ENCODE results near the gene TRPM5. TPM values are rescaled to one million over a fixed set of nuclear protein-coding genes. Genes with fewer than 3 reads are reported as not detected.

The TRPM5 gene
- total RNA-seq, 4 donors from 2014 or later: not detected

GRCh38 chr11:2396471-2396870, 47.8 kb downstream of the TRPM5 start:
- WGBS, 2 donors: 86 to 95% methylated on average over 26 of the region's 26 CpGs
- no peak overlapping the region for H3K27ac ChIP-seq
- TF ChIP-seq EP300 (IDR thresholded peaks at IDR 0.05) (no peak), POLR2A (IDR thresholded peaks at IDR 0.05) (no peak), CTCF (IDR thresholded peaks at IDR 0.05) (no peak)
- no peaks in the 10 kb centered on the region for H3K27me3 ChIP-seq
- peaks cover 0 to 76% (median 19%) of the 10 kb centered on the region in 3 donors for H3K36me3 ChIP-seq
- H3K4me1 ChIP-seq: peaks cover 0 to 57% (median 24%) of the 10 kb centered on the region in 4 donors
- no peaks in the 10 kb centered on the region for H3K9me3 ChIP-seq
- no peak overlapping the region for H3K4me3 ChIP-seq
- no peak for DNase-seq (ENCODE audit: low spot score in 2 of 2)

DNA sequence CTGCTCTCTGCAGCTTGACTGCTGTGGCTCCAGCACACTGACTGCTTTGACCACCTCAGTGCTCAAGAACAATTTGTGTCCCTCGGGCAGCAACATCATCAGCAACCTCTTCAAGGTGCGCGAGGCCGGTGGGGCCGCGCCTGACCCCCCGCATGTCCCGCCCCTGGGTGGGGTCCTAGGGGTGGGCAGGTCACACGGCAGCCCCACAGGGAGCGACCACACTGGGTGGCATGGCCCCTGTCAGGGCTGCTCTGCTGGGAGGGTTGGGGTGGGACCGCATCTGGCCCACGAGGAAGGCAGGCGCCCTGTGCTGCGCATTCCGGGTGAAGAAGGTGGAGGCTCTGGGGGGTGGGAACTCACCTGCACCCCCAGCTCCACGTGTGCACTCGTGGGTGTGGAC, 48.5 kb downstream of the TRPM5 start:
- H3K36me3 ChIP-seq: peaks cover 0 to 82% (median 19%) of the 10 kb centered on the region in 3 donors
- no peak for TF ChIP-seq CTCF (IDR thresholded peaks at IDR 0.05)
- TF ChIP-seq POLR2A (IDR thresholded peaks at IDR 0.05): no peak
- no peak for TF ChIP-seq EP300 (IDR thresholded peaks at IDR 0.05)
- H3K4me3 ChIP-seq: no peak overlapping the region
- no peak for DNase-seq (ENCODE audit: low spot score in 2 of 2)
- peaks cover 0 to 58% (median 27%) of the 10 kb centered on the region in 4 donors for H3K4me1 ChIP-seq
- WGBS, 2 donors: 83 to 84% methylated on average over 15 to 17 of the region's 17 CpGs
- no peak overlapping the region for H3K27ac ChIP-seq
- H3K27me3 ChIP-seq: no peaks in the 10 kb centered on the region
- H3K9me3 ChIP-seq: no peaks in the 10 kb centered on the region

DNA sequence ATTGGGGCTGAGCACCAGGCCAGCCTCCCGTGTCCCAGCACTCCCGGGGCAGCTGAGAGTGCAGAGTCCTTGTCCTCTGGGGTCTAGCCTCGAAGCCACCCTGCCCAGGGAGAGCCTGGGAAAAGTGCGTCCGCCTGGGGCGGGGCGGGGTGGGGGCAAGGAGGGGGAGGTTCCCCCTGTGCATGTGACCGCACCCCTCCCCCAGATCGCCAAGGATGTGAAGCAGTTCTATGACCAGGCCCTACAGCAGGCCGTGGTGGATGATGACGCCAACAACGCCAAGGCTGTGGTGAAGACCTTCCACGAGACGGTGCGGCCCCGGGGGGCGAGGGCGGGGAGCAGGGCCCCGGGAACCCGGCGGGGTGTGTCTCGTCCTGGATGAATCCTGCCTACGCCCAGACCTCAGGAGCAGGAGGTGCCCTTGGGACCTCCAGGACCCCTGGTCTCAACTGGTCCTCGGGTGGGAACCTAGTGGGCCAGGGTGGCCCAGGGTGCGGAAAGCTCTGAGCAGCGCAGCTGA, 49.0 kb downstream of the TRPM5 start:
- no peak for DNase-seq (ENCODE audit: low spot score in 2 of 2)
- H3K27me3 ChIP-seq: no peaks in the 10 kb centered on the region
- no peak overlapping the region for H3K27ac ChIP-seq
- peaks cover 0 to 64% (median 32%) of the 10 kb centered on the region in 4 donors for H3K4me1 ChIP-seq
- 78 to 86% methylated on average over 20 to 26 of the region's 26 CpGs for WGBS, 2 donors
- H3K4me3 ChIP-seq: no peak overlapping the region
- no peaks in the 10 kb centered on the region for H3K9me3 ChIP-seq
- peaks cover 0 to 88% (median 19%) of the 10 kb centered on the region in 3 donors for H3K36me3 ChIP-seq
- TF ChIP-seq POLR2A (IDR thresholded peaks at IDR 0.05): no peak
- no peak for TF ChIP-seq EP300 (IDR thresholded peaks at IDR 0.05)
- no peak for TF ChIP-seq CTCF (IDR thresholded peaks at IDR 0.05)

- no peak for DNase-seq (ENCODE audit: low spot score in 2 of 2)
- Histone ChIP-seq H3K4me1 (peaks cover 0 to 68% (median 36%) of the 10 kb centered on the region in 4 donors), H3K27ac (no peak overlapping the region)
Measured at GRCh38 chr11:2394818-2395105, 49.6 kb downstream of the TRPM5 start.

More at GRCh38 chr11:2394818-2395105, 49.6 kb downstream of the TRPM5 start:
- 78 to 80% methylated on average over 7 of the region's 8 CpGs for WGBS, 2 donors
- Histone ChIP-seq H3K27me3 (no peaks in the 10 kb centered on the region), H3K4me3 (no peak overlapping the region), H3K36me3 (peaks cover 0 to 91% (median 19%) of the 10 kb centered on the region in 3 donors), H3K9me3 (no peaks in the 10 kb centered on the region)
- TF ChIP-seq POLR2A (IDR thresholded peaks at IDR 0.05) (no peak), EP300 (IDR thresholded peaks at IDR 0.05) (no peak), CTCF (IDR thresholded peaks at IDR 0.05) (no peak)

Other genes with a start within 250 kb of the TRPM5 start
- 1 to 10 TPM in 3 of 4 donors, under 1 TPM in 1; 0.66 to 4.1 (median 3.0) TPM for gene ASCL2, start 173.9 kb downstream of the TRPM5 start, total RNA-seq
- gene C11orf21, start 142.6 kb downstream of the TRPM5 start, total RNA-seq: 1 to 10 TPM in 2 of 4 donors, under 1 TPM in 2; 0.39 to 2.4 (median 1.1) TPM
- 1 to 10 TPM; 1.8 to 9.0 (median 5.8) TPM for gene TSPAN32, start 142.5 kb downstream of the TRPM5 start, total RNA-seq
- 100 to 1,000 TPM; 650 to 822 (median 674) TPM for gene CD81, start 67.2 kb downstream of the TRPM5 start, total RNA-seq
- 10 to 100 TPM; 44.8 to 54.3 (median 49.1) TPM for gene TSSC4, start 43.8 kb downstream of the TRPM5 start, total RNA-seq
- 10 to 100 TPM in 1 of 4 donors, 1 to 10 TPM in 3; 3.5 to 11.4 (median 7.5) TPM for gene KCNQ1, start 494 bp upstream of the TRPM5 start, total RNA-seq